Measurements from ENCODE around the gene HOXB7. TPM values are rescaled to one million over a fixed set of nuclear protein-coding genes. Genes with fewer than 3 reads are reported as not detected.

The HOXB7 gene
- total and polyA plus RNA-seq, 8 donors, result 0.35 to 1.3 (median 0.70) TPM; not detected in 2

DNA sequence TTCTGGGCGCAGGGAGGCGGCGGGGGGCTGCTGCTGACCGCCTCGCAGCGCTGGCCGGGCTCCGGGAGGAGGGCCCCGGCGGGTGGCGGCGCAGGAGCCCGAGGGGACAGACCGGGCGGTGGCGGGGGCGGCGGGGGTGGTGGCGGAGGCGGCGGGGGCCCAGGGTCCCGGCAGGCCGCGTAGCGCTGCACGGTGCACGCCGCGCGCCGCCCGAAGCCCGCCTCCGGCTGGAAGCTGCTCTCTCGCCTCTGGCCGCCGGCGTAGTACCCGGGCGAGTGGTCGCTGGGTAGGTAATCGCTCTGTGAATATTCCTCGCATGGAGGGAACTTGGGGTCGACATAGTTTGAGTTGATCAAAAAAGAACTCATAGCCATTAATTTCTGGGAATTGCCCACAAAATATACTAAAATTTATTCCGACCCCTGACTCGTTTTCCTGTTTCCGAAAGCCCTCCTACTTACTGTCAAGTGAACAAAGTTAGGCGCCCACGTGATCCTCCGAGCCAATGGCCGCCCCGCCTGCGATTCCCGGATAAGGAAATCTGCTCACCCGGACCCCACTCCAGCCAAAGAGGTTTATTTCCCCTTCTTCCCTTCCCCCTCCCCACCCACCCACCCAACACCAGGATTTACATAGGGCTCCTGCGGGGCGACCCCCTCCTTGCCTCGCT, 32.7 kb downstream of the HOXB7 start, which contains the start of gene HOXB4:
Gene HOXB4 (minus strand): TSS at position 405 of the 670 bp plus-strand sequence. CDS start 31 bp downstream, at position 374.
- FAIRE-seq (no peak), DNase-seq (peak in 1 of 6 donors; percentile 63), ATAC-seq (peak in 3 of 4 donors; percentile 36 to 66 (median 40))
- intact Hi-C loops (cut with DNase I), result no loop called here
- peak within 1 kb of the TSS in 3 of 4 donors; percentile 10 to 42 (median 22) for H3K4me3 ChIP-seq
- H3K36me3 ChIP-seq, result no peaks in the 10 kb centered on the region
- WGBS, 2 donors, result 4 to 5% methylated on average over 35 to 58 of the region's 58 CpGs
- no peaks in the 10 kb centered on the region for H3K9me3 ChIP-seq
- TF ChIP-seq, protein P1, sequence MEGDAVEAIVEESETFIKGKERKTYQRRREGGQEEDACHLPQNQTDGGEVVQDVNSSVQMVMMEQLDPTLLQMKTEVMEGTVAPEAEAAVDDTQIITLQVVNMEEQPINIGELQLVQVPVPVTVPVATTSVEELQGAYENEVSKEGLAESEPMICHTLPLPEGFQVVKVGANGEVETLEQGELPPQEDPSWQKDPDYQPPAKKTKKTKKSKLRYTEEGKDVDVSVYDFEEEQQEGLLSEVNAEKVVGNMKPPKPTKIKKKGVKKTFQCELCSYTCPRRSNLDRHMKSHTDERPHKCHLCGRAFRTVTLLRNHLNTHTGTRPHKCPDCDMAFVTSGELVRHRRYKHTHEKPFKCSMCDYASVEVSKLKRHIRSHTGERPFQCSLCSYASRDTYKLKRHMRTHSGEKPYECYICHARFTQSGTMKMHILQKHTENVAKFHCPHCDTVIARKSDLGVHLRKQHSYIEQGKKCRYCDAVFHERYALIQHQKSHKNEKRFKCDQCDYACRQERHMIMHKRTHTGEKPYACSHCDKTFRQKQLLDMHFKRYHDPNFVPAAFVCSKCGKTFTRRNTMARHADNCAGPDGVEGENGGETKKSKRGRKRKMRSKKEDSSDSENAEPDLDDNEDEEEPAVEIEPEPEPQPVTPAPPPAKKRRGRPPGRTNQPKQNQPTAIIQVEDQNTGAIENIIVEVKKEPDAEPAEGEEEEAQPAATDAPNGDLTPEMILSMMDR (IDR thresholded peaks at IDR 0.05), result no peak
- H3K27me3 ChIP-seq, result peaks cover 0 to 77% (median 10%) of the 10 kb centered on the region in 4 donors
- peaks cover 0 to 6% (median 4%) of the 10 kb centered on the region in 3 donors for H3K4me1 ChIP-seq
- peak within 1 kb of the TSS in 2 of 4 donors; percentile 41 to 63 for H3K27ac ChIP-seq

DNA sequence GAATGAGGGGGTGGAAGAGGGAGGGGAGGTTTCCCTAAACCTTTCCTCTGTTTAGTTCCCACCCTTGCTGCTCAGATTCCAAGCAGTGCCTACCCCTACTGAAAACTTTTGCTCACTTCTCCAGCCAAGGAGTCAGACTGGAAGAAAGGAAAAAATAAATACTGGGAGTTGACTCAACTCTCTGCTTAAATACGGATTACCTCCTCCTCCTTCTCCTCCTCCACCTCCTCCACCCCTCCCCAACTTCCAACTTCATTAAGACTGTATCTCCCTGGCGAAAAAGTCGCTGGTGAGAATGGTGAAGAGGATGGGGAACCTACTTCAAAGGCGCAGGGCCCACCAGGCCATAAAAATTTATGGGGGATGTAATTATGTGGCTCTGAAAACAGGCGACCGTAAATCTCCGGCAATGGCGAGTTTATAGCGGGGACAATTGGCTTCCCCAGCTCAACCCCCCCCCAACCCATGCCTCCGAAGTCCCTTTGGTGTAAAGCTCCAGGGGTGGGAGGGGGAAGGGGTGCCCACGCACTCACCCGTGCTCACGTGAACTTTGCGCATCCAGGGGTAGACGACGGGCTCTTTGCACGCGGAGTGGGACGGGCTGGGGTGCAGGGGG, 33.4 kb downstream of the HOXB7 start:
- H3K36me3 ChIP-seq, result no peaks in the 10 kb centered on the region
- H3K9me3 ChIP-seq, result no peaks in the 10 kb centered on the region
- ATAC-seq (no peak), DNase-seq (no peak), FAIRE-seq (no peak)
- peaks cover 0 to 71% (median 9%) of the 10 kb centered on the region in 4 donors for H3K27me3 ChIP-seq
- TF ChIP-seq, protein P1 (IDR thresholded peaks at IDR 0.05), result no peak
- intact Hi-C loops (cut with DNase I), result no loop called here
- peaks cover 0 to 6% (median 4%) of the 10 kb centered on the region in 3 donors for H3K4me1 ChIP-seq
- H3K4me3 ChIP-seq, result peak overlapping the region in 2 of 4 donors; percentile 22 to 42
- peak overlapping the region in 2 of 4 donors; percentile 41 to 63 for H3K27ac ChIP-seq
- 3 to 4% methylated on average over 15 to 19 of the region's 19 CpGs for WGBS, 2 donors

DNA sequence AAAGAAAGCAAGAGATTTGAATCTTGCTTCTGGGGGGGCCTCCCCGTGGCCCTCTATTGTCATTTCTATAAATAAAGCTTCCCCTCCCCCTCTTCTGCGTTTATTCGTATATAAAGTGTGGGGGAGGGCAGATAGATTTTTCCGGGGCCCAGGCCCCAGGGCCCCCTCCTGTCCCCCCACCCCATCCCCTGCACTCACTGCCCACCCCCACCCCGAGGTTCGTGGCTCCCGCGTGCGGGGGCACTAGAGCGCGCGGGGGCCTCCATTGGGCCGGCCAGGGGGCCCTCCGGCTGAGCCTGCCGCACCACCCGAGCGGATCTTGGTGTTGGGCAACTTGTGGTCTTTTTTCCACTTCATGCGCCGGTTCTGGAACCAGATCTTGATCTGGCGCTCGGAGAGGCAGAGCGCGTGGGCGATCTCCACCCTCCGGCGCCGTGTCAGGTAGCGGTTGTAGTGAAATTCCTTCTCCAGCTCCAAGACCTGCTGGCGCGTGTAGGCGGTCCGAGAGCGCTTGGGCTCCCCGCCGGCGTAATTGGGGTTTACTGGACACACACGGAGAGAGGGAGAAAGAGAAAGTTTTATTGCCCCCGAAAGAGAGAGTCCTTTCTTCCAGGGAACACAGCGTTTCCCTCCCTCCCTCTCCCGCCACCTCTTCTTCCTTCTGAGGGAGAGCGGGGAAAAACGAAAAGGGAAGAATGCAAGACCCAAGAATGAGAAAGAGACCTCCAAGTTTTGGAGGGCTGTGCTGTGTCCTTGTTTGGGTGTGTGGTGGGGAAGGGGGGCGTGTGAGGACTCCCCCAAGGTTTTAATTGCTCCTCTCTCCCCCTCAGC, 34.1 kb downstream of the HOXB7 start:
- no peak for DNase-seq
- Histone ChIP-seq H3K27me3 (peaks cover 0 to 63% (median 9%) of the 10 kb centered on the region in 4 donors), H3K36me3 (no peaks in the 10 kb centered on the region), H3K27ac (peak overlapping the region in 2 of 4 donors; percentile 23 to 27), H3K4me3 (peak overlapping the region in 1 of 4 donors; percentile 42), H3K4me1 (no peaks in the 10 kb centered on the region), H3K9me3 (no peaks in the 10 kb centered on the region)
- TF ChIP-seq, protein P1 (IDR thresholded peaks at IDR 0.05), result no peak
- intact Hi-C loops (cut with DNase I), result no loop called here
- FAIRE-seq, result no peak
- peak in 1 of 4 donors; percentile 35 for ATAC-seq
- WGBS, 2 donors, result 5 to 8% methylated on average over 39 to 43 of the region's 43 CpGs

DNA sequence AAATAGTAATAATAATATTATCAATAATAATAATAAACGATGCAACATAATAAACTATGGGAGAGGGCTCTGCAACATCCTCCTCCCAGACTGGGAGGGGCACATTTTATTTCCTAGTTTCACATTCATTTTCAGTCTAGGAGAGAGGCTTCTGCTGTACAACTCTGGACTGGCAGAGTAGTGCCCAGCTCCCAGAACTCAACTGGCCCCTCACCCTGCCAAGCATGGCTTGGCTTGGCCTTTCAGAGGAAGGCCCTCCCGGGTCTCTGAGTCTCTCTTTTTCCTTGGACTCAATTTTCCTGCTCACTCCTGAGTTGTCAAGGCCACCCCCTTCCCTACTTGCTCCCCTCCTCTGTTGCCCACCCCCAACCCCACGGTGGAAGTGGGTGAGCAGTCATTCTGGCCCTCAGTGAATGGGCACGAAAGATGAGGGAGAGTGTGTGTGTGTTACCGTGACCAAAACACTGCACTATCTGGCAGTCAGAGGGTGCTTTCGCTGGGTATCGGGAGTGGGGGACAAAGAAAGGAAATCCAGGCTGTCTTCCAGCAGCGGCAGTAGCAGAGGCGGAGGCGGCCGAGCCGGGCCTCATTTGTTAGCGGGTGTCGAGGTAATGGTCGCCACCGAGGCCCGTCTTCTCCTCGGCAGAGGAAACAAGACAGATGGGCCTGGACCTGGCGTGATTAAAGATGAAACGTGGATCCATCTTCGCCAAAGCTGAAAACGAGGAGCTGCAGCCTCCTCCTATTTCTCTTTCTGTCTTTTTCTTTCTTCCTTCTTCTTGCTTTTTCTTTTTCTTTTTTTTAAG, 34.9 kb downstream of the HOXB7 start:
- FAIRE-seq, result no peak
- peak overlapping the region in 1 of 4 donors; percentile 42 for H3K4me3 ChIP-seq
- WGBS, 2 donors, result 8 to 12% methylated on average over 22 of the region's 22 CpGs

More for the DNA sequence above, 34.9 kb downstream of the HOXB7 start:
- intact Hi-C loops (cut with DNase I), result no loop called here
- no peak for DNase-seq
- Histone ChIP-seq H3K27ac (peak overlapping the region in 1 of 4 donors; percentile 27), H3K4me1 (no peaks in the 10 kb centered on the region), H3K9me3 (no peaks in the 10 kb centered on the region), H3K27me3 (peaks cover 0 to 55% (median 8%) of the 10 kb centered on the region in 4 donors), H3K36me3 (no peaks in the 10 kb centered on the region)
- TF ChIP-seq, protein P1 (IDR thresholded peaks at IDR 0.05), result no peak
- ATAC-seq, result no peak

Measured in pancreas (tissue), 10 donors.